Vagina (tissue), 2 donors: ENCODE results near the gene GNAZ.

ENCODE experiments used
- POLR2A ChIP-seq, 2 donors: fragments of 450-650 bp; IDR thresholded peaks; one replicate each; pipeline ENCODE4 v1.6.1; 2017; ENCODE audit warnings: antibody characterized with exemption in 2 of 2, mild to moderate bottlenecking in 2 of 2, moderate library complexity in 2 of 2
- POLR2AphosphoS5 ChIP-seq, 2 donors: sonication (generic); formaldehyde crosslinking; IDR thresholded peaks; one replicate each; pipeline ENCODE4 v1.9.0; 2017; ENCODE audit warnings: antibody characterized with exemption in 2 of 2, mild to moderate bottlenecking in 2 of 2, low read depth in 1 of 2; ENCODE audit not compliant: insufficient read depth in 1 of 2
- TF ChIP-seq, protein P1 (sequence below), 3 experiments: fragments of 450-650 bp in 2 of 3; fragments of 200-600 bp in 1 of 3; sonication (generic) in 1 of 3; IDR thresholded peaks; one replicate each; pipeline ENCODE4 v1.5.1; 2017 to 2019; ENCODE audit warnings: antibody characterized with exemption in 3 of 3, mild to moderate bottlenecking in 2 of 3, moderate library complexity in 2 of 3

DNA sequence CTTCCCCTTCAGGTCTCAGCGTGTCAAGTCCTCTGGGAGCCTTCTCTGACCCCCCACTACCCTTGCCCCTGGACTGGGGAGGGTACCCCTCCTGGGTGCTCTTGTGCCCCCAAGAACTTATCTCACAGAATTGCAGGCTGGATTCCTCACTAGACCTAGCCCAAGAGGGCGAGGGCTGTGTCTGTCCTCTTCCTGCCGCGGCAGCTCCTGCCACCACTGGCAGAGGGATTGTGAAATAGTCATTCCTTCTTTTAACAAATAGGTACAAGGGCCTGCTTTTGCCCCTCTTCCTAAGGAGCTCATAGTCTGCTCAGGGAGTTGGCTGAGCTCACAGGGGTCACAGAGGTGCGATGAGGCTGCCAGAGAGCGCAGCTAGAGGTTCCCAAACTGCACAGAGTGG lies 80.4 kb downstream of the GNAZ start:
- TF ChIP-seq, protein P1, sequence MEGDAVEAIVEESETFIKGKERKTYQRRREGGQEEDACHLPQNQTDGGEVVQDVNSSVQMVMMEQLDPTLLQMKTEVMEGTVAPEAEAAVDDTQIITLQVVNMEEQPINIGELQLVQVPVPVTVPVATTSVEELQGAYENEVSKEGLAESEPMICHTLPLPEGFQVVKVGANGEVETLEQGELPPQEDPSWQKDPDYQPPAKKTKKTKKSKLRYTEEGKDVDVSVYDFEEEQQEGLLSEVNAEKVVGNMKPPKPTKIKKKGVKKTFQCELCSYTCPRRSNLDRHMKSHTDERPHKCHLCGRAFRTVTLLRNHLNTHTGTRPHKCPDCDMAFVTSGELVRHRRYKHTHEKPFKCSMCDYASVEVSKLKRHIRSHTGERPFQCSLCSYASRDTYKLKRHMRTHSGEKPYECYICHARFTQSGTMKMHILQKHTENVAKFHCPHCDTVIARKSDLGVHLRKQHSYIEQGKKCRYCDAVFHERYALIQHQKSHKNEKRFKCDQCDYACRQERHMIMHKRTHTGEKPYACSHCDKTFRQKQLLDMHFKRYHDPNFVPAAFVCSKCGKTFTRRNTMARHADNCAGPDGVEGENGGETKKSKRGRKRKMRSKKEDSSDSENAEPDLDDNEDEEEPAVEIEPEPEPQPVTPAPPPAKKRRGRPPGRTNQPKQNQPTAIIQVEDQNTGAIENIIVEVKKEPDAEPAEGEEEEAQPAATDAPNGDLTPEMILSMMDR (IDR thresholded peaks at IDR 0.05), result no peak
- TF ChIP-seq POLR2AphosphoS5 (IDR thresholded peaks at IDR 0.05; ENCODE audit: insufficient read depth in 1 of 2, low read depth in 1 of 2) (no peak), POLR2A (IDR thresholded peaks at IDR 0.05) (no peak)
